ENCODE measurements around the gene TPRKB.

GRCh38 chr2:73780237-73780582 lies 43.1 kb upstream of the TPRKB start:
- TF ChIP-seq CTCF (IDR thresholded peaks at IDR 0.05) = no peak
- no peak for TF ChIP-seq POLR2A (IDR thresholded peaks at IDR 0.05)

Data from testis (tissue), 2 donors.